Left ventricle myocardium inferior (tissue), 1 donor: ENCODE data around the gene NOTUM. TPM values are rescaled to one million over a fixed set of nuclear protein-coding genes. Genes with fewer than 3 reads are reported as not detected.

Experiments
- DNase-seq: peaks from one replicate; pipeline ENCODE4 v3.0.0-alpha.2; 2020
- H3K27ac ChIP-seq: fragments of 200-600 bp; replicated peaks from 2 replicates; pipeline ENCODE4 v1.8.0; 2021
- H3K27me3 ChIP-seq: fragments of 200-600 bp; 2 replicates; pipeline ENCODE4 v1.8.0; 2021; ENCODE audit warnings: low read depth
- H3K36me3 ChIP-seq: fragments of 200-600 bp; 2 replicates; pipeline ENCODE4 v1.8.0; 2021
- H3K4me1 ChIP-seq: fragments of 200-600 bp; 2 replicates; pipeline ENCODE4 v1.8.0; 2021
- H3K4me3 ChIP-seq: fragments of 200-600 bp; 2 replicates; pipeline ENCODE4 v1.8.0; 2021; ENCODE audit warnings: mild to moderate bottlenecking, moderate library complexity
- H3K9me3 ChIP-seq: fragments of 200-600 bp; replicated peaks from 2 replicates; pipeline ENCODE4 v1.8.0; 2021
- CTCF ChIP-seq: fragments of 200-600 bp; IDR thresholded peaks from 2 replicates; pipeline ENCODE4 v1.8.0; 2021; ENCODE audit warnings: antibody characterized with exemption, mild to moderate bottlenecking, borderline replicate concordance
- intact Hi-C: fragments of 100-400 bp; cut with micrococcal nuclease; formaldehyde crosslinking; loops from one replicate; pipeline ENCODE4 v1.11.0; 2022
- total RNA-seq: library from RNA; stranded (reverse); fragmentation: NEBNext Ultra II Directional; extraction: Animal tissue kit (Norgen Biotek cat#: 25700); gene quantifications from one replicate; pipeline ENCODE4 v1.2.1, GENCODE V29; 2021
- donor health status: DM: no; HTN: yes; CAD: no; lungs with severe emphysema.

Gene NOTUM
- total RNA-seq, 1 donor from 2014 or later, result not detected

DNA sequence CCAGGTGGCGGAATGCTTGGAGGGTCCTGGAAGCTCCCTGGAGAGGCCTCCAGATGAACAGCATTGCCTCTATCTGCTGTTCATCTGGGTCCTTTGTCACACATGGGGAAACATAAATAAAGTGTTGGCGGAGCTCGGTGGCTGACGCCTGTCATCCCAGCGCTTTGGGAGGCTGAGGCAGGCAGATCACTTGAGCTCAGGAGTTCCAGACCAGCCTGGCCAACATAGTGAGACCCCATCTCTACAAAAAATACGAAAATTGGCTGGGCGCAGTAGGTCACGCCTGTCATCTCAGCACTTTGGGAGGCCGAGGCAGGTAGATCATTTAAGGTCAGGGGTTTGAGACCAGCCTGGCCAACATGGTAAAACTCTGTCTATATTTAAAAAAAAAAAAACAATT, 16.1 kb downstream of the NOTUM start:
- peaks cover 18% of the 10 kb centered on the region for H3K4me1 ChIP-seq
- TF ChIP-seq CTCF, result no peak
- peaks cover 34% of the 10 kb centered on the region for H3K27me3 ChIP-seq
- DNase-seq, result no peak
- H3K4me3 ChIP-seq, result no peak overlapping the region
- no peaks in the 10 kb centered on the region for H3K9me3 ChIP-seq
- H3K36me3 ChIP-seq, result no peaks in the 10 kb centered on the region
- intact Hi-C loops, result no loop called here
- no peak overlapping the region for H3K27ac ChIP-seq

DNA sequence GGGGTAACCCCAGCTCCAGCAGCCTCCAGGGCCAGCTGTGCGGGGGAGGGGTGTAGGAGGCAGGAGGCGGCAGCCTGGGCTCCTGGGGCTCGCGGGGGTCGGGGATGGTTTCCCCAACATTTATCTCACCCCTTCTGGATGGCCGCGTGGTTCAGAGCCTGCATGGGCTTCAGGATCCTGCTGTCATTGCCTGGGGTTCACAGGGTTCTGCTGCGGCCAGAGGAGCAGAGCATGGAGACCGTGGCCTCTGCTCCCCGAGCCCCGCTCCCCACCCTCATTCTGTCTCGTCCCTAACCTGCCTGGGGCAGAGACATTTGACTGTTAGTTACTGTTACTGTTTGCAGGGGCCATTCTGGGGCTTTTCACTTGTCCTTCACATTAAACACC, 18.8 kb downstream of the NOTUM start:
- intact Hi-C loops, result no loop called here
- no peaks in the 10 kb centered on the region for H3K9me3 ChIP-seq
- H3K27me3 ChIP-seq, result peaks cover 42% of the 10 kb centered on the region
- peak overlapping the region; percentile 64 for H3K4me3 ChIP-seq
- peak overlapping the region; percentile 78 for H3K27ac ChIP-seq
- no peak for TF ChIP-seq CTCF
- no peaks in the 10 kb centered on the region for H3K36me3 ChIP-seq
- peaks cover 40% of the 10 kb centered on the region for H3K4me1 ChIP-seq
- no peak for DNase-seq

GRCh38 chr17:81941484-81942166, 19.4 kb downstream of the NOTUM start:
- DNase-seq, result peak; percentile 61
- Histone ChIP-seq H3K27ac (peak overlapping the region; percentile 78), H3K4me3 (peak overlapping the region; percentile 64), H3K4me1 (peaks cover 45% of the 10 kb centered on the region), H3K36me3 (no peaks in the 10 kb centered on the region), H3K27me3 (peaks cover 42% of the 10 kb centered on the region), H3K9me3 (no peaks in the 10 kb centered on the region)
- intact Hi-C loops, result no loop called here
- TF ChIP-seq CTCF, result no peak

GRCh38 chr17:81940538-81941483, 20.2 kb downstream of the NOTUM start:
- no peak for DNase-seq
- intact Hi-C loops, result no loop called here
- no peaks in the 10 kb centered on the region for H3K36me3 ChIP-seq
- no peaks in the 10 kb centered on the region for H3K9me3 ChIP-seq
- peaks cover 42% of the 10 kb centered on the region for H3K27me3 ChIP-seq
- H3K4me3 ChIP-seq, result peak overlapping the region; percentile 64
- peaks cover 47% of the 10 kb centered on the region for H3K4me1 ChIP-seq
- H3K27ac ChIP-seq, result peak overlapping the region; percentile 78
- TF ChIP-seq CTCF, result no peak

- no peak for TF ChIP-seq CTCF
- Histone ChIP-seq H3K9me3 (no peaks in the 10 kb centered on the region), H3K27me3 (peaks cover 41% of the 10 kb centered on the region), H3K4me3 (peak overlapping the region; percentile 28), H3K4me1 (peaks cover 47% of the 10 kb centered on the region), H3K36me3 (no peaks in the 10 kb centered on the region), H3K27ac (peak overlapping the region; percentile 78)
- peak; percentile 78 for DNase-seq
- intact Hi-C loops, result no loop called here
These were observed 21.1 kb downstream of the NOTUM start for GRCh38 chr17:81939881-81940385.
